Skeletal muscle tissue (tissue), 4 donors: ENCODE data around the gene CIP2A. TPM values are rescaled to one million over a fixed set of nuclear protein-coding genes. Genes with fewer than 3 reads are reported as not detected.
A peak's percentile ranks its signal among the peaks of the same experiment; 100 is the strongest.

Experiments used
- H3K27ac ChIP-seq: one replicate; pipeline ENCODE4 v1.7.0; 2013; ENCODE audit warnings: mild to moderate bottlenecking, low read depth, low read length, inconsistent platforms
- H3K27me3 ChIP-seq, 3 donors: one replicate each; pipeline ENCODE4 v1.7.0; 2013; ENCODE audit warnings: low read length in 3 of 3; ENCODE audit not compliant: control insufficient read depth in 3 of 3, insufficient read depth in 3 of 3
- H3K36me3 ChIP-seq, 3 donors: one replicate each; pipeline ENCODE4 v1.7.0; 2013; ENCODE audit warnings: low read length in 3 of 3; ENCODE audit not compliant: control insufficient read depth in 3 of 3, insufficient read depth in 3 of 3
- H3K4me1 ChIP-seq, 3 donors: one replicate each; pipeline ENCODE4 v1.7.0; 2013; ENCODE audit warnings: low read length in 3 of 3, mild to moderate bottlenecking in 3 of 3; ENCODE audit not compliant: control insufficient read depth in 3 of 3, insufficient read depth in 3 of 3
- H3K4me3 ChIP-seq, 3 donors: one replicate each; pipeline ENCODE4 v1.7.0; 2013; ENCODE audit warnings: low read length in 3 of 3
- H3K9ac ChIP-seq, 3 donors: one replicate each; pipeline ENCODE4 v1.7.0; 2013; ENCODE audit warnings: low read length in 3 of 3, mild to moderate bottlenecking in 3 of 3, moderate library complexity in 2 of 3, low read depth in 1 of 3
- H3K9me3 ChIP-seq, 3 donors: one replicate each; pipeline ENCODE4 v1.7.0; 2013; ENCODE audit warnings: low read length in 3 of 3; ENCODE audit not compliant: control insufficient read depth in 3 of 3
- total RNA-seq: library from RNA; depleted of rRNA; stranded (reverse); fragments of >200 nt; gene quantifications from one replicate; pipeline ENCODE4 v1.2.3, GENCODE V29; 2014
- donor health status: Osteomylitis.

Gene CIP2A
- total RNA-seq, 1 donor from 2014 or later = 6.8 TPM

DNA sequence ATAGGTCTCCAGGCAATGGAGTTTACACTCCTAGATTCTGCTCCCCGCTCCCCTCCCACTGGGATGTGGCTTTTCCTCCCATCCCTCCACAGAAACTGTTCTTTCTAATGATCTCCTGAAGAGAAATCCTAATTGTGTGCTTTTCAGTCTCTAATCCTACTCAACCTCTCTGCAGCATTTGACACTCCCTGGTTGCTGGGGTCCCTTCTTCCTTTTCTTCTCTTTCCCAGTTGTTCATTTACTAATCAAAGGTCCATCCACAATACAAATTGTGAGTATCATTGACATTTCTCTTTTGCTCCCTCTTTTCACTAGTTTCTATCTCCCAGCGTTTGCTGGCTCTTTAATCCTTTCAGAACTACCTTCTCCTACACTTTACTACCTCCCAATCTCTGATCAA is 72.4 kb downstream of the CIP2A start:
- H3K36me3 ChIP-seq = no peaks in the 10 kb centered on the region

DNA sequence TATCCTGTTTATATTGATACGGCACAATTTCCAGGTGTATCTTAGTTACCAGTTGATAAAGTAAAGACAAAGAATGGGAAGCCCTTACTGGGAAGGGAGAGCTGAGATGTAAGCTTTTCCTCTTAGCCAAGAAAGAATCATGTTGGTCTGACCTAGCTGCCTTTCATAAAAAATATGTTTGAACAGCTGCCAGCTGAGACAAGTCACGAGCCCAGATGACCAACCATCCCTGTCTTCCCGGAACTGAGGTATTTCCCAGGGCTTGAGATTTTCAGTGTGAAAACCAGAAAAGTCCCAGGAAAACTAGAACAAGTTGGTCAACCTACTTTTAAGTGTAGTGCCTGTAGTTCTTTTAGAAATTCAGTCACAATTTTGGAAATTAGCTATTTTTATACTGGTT is 75.3 kb downstream of the CIP2A start:
- Histone ChIP-seq H3K27ac (no peak overlapping the region), H3K4me3 (no peak overlapping the region), H3K9ac (no peak overlapping the region), H3K9me3 (no peaks in the 10 kb centered on the region), H3K4me1 (no peaks in the 10 kb centered on the region), H3K27me3 (no peaks in the 10 kb centered on the region), H3K36me3 (no peaks in the 10 kb centered on the region)

More for the DNA sequence above, 72.4 kb downstream of the CIP2A start:
- Histone ChIP-seq H3K4me3 (no peak overlapping the region), H3K4me1 (no peaks in the 10 kb centered on the region), H3K27me3 (no peaks in the 10 kb centered on the region), H3K9ac (no peak overlapping the region), H3K9me3 (no peaks in the 10 kb centered on the region), H3K27ac (no peak overlapping the region)

DNA sequence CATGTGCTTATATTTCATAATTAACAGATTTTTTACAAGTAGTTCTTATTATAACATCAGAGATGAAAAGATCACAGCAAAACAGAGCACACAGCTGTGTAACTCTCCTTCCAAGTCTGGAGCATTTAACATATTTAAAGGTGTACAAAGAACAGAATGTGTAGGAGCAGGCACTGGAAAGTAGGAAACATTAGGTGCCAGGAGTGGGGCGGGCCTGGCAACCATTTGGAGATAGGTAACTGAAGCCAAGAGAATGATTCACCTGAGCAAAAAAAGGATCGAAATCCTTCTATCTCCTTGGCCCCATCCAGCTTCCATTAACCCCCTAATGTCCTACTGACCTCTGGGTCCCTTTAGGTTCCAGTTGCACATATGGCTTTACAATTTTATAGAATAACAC is 76.6 kb downstream of the CIP2A start:
- no peak overlapping the region for H3K9ac ChIP-seq
- no peaks in the 10 kb centered on the region for H3K9me3 ChIP-seq
- no peaks in the 10 kb centered on the region for H3K36me3 ChIP-seq
- no peaks in the 10 kb centered on the region for H3K27me3 ChIP-seq
- H3K4me1 ChIP-seq = no peaks in the 10 kb centered on the region
- no peak overlapping the region for H3K27ac ChIP-seq
- peak overlapping the region in 1 of 3 donors; percentile 6 for H3K4me3 ChIP-seq

DNA sequence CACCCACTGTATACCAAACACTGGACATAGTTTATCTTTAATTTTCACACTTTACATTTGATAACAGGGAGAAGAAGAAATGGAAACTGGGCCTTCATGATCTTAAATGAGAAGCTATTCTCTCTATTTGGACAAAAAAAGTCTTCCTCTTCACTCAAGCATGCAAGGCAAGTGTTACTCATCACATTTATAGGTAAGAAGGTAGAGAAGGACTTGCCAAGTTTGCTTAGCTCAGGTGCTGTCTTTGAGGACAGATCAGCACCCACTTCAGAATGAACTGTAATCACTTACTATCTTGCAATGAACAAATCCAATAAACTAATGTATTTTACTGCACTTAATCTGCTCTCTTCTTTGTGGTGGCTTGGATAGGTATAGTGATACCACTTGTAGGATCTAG is 77.7 kb downstream of the CIP2A start:
- H3K9ac ChIP-seq = no peak overlapping the region
- H3K27me3 ChIP-seq = no peaks in the 10 kb centered on the region
- no peaks in the 10 kb centered on the region for H3K9me3 ChIP-seq
- H3K4me3 ChIP-seq = no peak overlapping the region
- no peak overlapping the region for H3K27ac ChIP-seq
- H3K36me3 ChIP-seq = no peaks in the 10 kb centered on the region
- H3K4me1 ChIP-seq = no peaks in the 10 kb centered on the region

DNA sequence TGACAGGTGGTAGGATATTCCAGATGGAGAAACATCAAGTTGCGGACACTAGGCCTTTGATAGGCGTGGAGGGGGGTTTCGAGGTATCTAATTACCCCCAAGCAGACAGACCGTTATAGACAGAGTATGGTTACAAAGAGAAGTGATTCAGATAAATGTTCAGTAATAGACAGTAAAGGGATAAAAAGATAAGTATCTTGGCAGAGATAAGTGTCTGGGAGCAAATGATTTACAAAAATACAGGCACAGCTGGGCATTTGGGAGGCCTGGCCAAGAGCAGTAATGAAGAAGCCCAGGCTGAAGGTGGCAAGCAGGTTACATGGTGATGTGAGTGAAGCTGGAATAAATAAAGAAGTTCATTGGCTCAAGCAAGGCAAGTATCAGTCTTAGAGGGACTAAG is 78.2 kb downstream of the CIP2A start:
- H3K9ac ChIP-seq = no peak overlapping the region
- no peaks in the 10 kb centered on the region for H3K36me3 ChIP-seq
- H3K27me3 ChIP-seq = no peaks in the 10 kb centered on the region
- no peaks in the 10 kb centered on the region for H3K9me3 ChIP-seq
- no peak overlapping the region for H3K4me3 ChIP-seq
- H3K4me1 ChIP-seq = no peaks in the 10 kb centered on the region
- no peak overlapping the region for H3K27ac ChIP-seq

DNA sequence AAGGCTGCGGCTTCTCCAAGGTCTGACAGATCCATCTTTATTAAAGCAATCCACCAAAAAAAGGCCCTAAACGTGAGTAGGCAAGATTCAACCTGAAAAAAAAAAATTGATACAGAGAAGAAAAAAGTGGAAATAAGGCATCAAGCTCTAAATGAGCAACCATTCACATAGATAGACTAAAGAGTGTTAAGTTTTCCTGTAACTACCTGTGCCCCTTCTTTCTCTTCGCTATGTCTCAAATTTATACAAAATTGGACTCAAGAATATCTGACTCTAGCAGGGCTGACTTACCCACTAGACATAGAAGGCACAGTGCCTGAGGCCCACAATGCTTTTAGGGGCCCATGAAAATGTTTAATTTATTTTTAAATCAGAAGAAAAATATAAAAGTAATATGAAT is 78.7 kb downstream of the CIP2A start, which contains the start of gene MYH15:
MYH15 (minus strand) TSS at position 101 of the 400 bp plus-strand sequence; CDS start at position 35, 66 bp downstream.
- Histone ChIP-seq H3K27me3 (no peaks in the 10 kb centered on the region), H3K36me3 (no peaks in the 10 kb centered on the region), H3K4me3 (no peak within 1 kb of the TSS), H3K9ac (no peak within 1 kb of the TSS), H3K4me1 (no peaks in the 10 kb centered on the region), H3K9me3 (no peaks in the 10 kb centered on the region), H3K27ac (no peak within 1 kb of the TSS)

DNA sequence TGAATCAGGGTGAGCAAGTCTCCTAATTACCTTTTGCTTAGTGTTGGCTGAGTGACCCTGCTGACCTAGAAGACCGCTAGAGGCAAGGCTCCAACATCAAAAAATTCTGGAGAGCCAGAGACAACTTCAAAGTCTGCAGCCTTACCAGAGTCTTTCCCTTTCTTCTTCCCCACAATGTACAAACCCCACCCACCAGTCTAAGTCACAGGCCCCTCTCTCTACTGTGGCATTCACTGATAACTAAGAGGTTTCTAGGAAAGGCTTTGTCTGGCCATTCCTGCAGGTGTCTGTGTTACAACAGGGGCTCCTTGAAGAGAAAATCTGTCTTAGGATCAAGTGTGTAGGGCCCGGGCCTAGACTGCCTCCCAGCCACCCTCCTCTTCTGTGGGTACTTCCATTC is 79.4 kb downstream of the CIP2A start:
- H3K4me1 ChIP-seq = no peaks in the 10 kb centered on the region
- no peaks in the 10 kb centered on the region for H3K27me3 ChIP-seq
- no peaks in the 10 kb centered on the region for H3K9me3 ChIP-seq
- no peaks in the 10 kb centered on the region for H3K36me3 ChIP-seq
- no peak overlapping the region for H3K4me3 ChIP-seq
- H3K27ac ChIP-seq = no peak overlapping the region
- H3K9ac ChIP-seq = no peak overlapping the region

DNA sequence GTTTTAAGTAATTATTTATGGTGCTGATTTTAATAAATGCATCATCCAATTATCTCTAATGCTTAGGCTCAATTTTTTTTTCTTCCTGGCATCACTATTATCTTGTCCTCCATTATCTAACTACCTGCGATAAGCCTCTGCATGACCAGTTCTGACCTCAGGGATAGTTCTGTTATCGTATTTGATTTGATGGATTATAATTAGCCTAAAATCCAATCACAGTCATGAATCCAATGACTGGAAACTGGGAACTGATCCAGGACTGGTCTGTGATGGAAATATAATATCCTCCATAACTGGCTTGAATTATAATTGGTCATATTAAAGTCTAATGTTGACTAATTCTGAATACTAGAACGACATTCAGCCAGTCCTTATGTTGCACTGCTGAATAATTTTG is 80.0 kb downstream of the CIP2A start:
- no peak overlapping the region for H3K27ac ChIP-seq
- no peak overlapping the region for H3K4me3 ChIP-seq
- H3K9ac ChIP-seq = no peak overlapping the region
- no peaks in the 10 kb centered on the region for H3K36me3 ChIP-seq
- H3K27me3 ChIP-seq = no peaks in the 10 kb centered on the region
- H3K9me3 ChIP-seq = no peaks in the 10 kb centered on the region
- H3K4me1 ChIP-seq = no peaks in the 10 kb centered on the region

DNA sequence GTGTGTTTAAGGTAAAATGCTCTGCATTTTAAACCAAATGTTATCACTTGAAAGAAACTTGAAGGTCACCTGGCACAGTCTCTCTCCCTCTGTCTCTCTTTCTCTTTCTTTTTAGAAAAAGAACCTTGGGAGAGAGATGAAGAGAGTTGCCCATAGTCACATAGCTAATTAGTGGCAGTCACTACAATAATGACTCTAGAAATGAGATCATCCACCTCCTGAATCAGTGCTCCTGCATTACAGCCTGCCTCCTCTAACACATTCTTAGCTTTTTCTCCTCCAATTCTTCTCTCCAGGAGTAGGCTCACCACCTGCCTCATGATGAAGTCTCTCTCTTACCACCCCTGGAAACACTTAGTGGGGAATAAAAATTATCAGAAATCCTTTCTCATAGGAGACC is 81.3 kb downstream of the CIP2A start:
- Histone ChIP-seq H3K9ac (no peak overlapping the region), H3K4me3 (no peak overlapping the region), H3K27me3 (no peaks in the 10 kb centered on the region), H3K27ac (no peak overlapping the region), H3K9me3 (no peaks in the 10 kb centered on the region), H3K36me3 (no peaks in the 10 kb centered on the region), H3K4me1 (no peaks in the 10 kb centered on the region)

DNA sequence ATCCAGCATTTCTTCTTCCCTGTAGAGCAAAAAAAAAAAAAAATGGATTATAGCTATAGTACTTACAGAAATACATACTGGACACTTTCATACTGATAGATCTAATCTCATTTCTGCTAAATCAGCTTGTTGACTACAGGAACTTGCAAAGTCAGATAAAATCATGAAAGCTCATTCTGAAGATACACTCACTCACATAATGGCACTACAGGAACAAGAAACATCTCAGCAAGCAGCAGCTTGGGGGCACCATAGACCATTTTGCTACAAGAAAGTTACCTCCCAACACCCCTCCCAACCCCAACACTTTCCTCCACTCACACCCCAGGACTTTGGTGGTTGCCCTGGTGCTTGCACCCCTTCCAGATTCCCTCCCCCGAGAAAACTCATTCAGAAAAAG is 83.4 kb downstream of the CIP2A start:
- Histone ChIP-seq H3K27ac (no peak overlapping the region), H3K9ac (no peak overlapping the region), H3K4me3 (no peak overlapping the region), H3K36me3 (no peaks in the 10 kb centered on the region), H3K27me3 (no peaks in the 10 kb centered on the region), H3K4me1 (no peaks in the 10 kb centered on the region), H3K9me3 (no peaks in the 10 kb centered on the region)

DNA sequence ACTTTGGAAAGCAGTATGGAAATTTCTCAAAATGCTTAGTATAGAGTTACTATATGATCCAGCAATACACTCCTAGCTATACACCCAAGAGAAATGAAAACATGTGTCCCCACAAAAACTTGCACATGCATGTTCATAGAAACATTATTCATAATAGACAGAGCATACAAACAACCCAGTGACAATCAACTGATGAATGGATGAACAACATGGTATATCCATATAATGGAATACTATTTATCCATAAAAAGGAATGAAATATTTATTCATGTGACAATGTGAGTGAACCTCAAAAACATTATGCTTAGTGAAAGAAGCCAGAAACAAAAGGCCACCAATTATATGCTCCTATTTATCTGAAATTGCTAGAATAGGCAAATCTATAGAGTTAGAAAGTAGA is 85.5 kb downstream of the CIP2A start:
- no peaks in the 10 kb centered on the region for H3K4me1 ChIP-seq
- H3K4me3 ChIP-seq = no peak overlapping the region
- no peak overlapping the region for H3K27ac ChIP-seq
- no peaks in the 10 kb centered on the region for H3K27me3 ChIP-seq
- no peaks in the 10 kb centered on the region for H3K9me3 ChIP-seq
- no peak overlapping the region for H3K9ac ChIP-seq
- no peaks in the 10 kb centered on the region for H3K36me3 ChIP-seq
